HCT116 (cell line): ENCODE measurements around the gene LRP1B. TPM values are rescaled to one million over a fixed set of nuclear protein-coding genes. Genes with fewer than 3 reads are reported as not detected.

Source experiments
- ATAC-seq: fragments of 200-7000 bp; cut with Tn5 transposase; 2 replicates; pipeline ENCODE4 v1.9.1; 2020; ENCODE audit warnings: mild to moderate bottlenecking, moderate library complexity
- BruUV-seq: library from RNA; stranded (reverse); fragments of 400-500 nt; replicated peaks from 2 replicates; lab custom pipeline; 2021; lab: Mats Ljungman, UMichigan
- CTCF ChIA-PET: fragments of 300-600 bp; sonication (Branson Sonifier 250); formaldehyde crosslinking; loops from one replicate; lab custom pipeline; 2021; ENCODE audit warnings: antibody characterized with exemption; lab: Charles Lee
- POLR2A ChIA-PET: fragments of 300-600, 350-600 bp; sonication (Branson Sonifier 250); formaldehyde crosslinking; loops from one replicate; lab custom pipeline; 2021; ENCODE audit warnings: antibody characterized with exemption; lab: Charles Lee
- RAD21 ChIA-PET, 2 experiments: fragments of 300-600 bp; sonication (Branson Sonifier 250); formaldehyde crosslinking; loops; one replicate each; lab custom pipeline; 2023; ENCODE audit warnings: low total read pairs in 2 of 2; ENCODE audit not compliant: uncharacterized antibody in 2 of 2, unreplicated experiment in 2 of 2, low non-redundant PET in 1 of 2; lab: Charles Lee
- DNase-seq: peaks from one replicate; pipeline ENCODE4 v3.0.0-alpha.2; 2010; ENCODE audit warnings: low read depth, low spot score
- H2AFZ ChIP-seq: fragments of 200-600 bp; shearing (Covaris generic), sonication (generic); 2 replicates; pipeline ENCODE4 v1.6.1; 2017; ENCODE audit warnings: low read depth, mixed run types, mixed read lengths, antibody characterized with exemption, low read length; ENCODE audit not compliant: poor library complexity, severe bottlenecking
- H3K27ac ChIP-seq: 2 replicates; pipeline ENCODE4 v1.5.1; 2012; ENCODE audit warnings: low read depth, low read length
- H3K27me3 ChIP-seq: fragments of 200-600 bp; sonication (generic); 2 replicates; pipeline ENCODE4 v1.6.1; 2016; ENCODE audit warnings: mixed run types, low read length, mixed read lengths; ENCODE audit not compliant: insufficient read depth
- H3K36me3 ChIP-seq, 2 experiments: fragments of 200-500 bp in 1 of 2; fragments of 200-600 bp in 1 of 2; sonication (Bioruptor generic) in 1 of 2; sonication (generic) in 1 of 2; 2 replicates each; pipeline versions ENCODE4 v1.5.1 to v1.6.1; 2014 to 2016; ENCODE audit warnings: low read length in 2 of 2, inconsistent platforms in 1 of 2, mixed read lengths in 1 of 2, mixed run types in 1 of 2; ENCODE audit not compliant: insufficient read depth in 2 of 2, control insufficient read depth in 1 of 2
- H3K4me1 ChIP-seq, 2 experiments: fragments of 200-600 bp in 1 of 2; sonication (generic) in 1 of 2; 2 replicates each; pipeline versions ENCODE4 v1.5.1 to v1.6.1; 2012 to 2017; ENCODE audit warnings: low read length in 2 of 2, inconsistent platforms in 1 of 2, mild to moderate bottlenecking in 1 of 2, mixed read lengths in 1 of 2, mixed run types in 1 of 2, moderate library complexity in 1 of 2; ENCODE audit not compliant: insufficient read depth in 2 of 2, control insufficient read depth in 1 of 2
- H3K4me2 ChIP-seq: fragments of 200-600 bp; sonication (generic); 2 replicates; pipeline ENCODE4 v1.6.1; 2017; ENCODE audit warnings: mixed run types, low read length, mixed read lengths
- H3K4me3 ChIP-seq, 2 experiments: fragments of 200-600 bp in 1 of 2; sonication (generic) in 1 of 2; replicated peaks in 1 of 2; 2 replicates each; pipeline ENCODE4 v1.5.1; 2011 to 2016; ENCODE audit warnings: low read length in 2 of 2, control low read depth in 1 of 2, low read depth in 1 of 2, mild to moderate bottlenecking in 1 of 2, mixed read lengths in 1 of 2, mixed run types in 1 of 2
- H3K79me2 ChIP-seq: fragments of 200-600 bp; sonication (generic); 2 replicates; pipeline ENCODE4 v1.6.1; 2017; ENCODE audit warnings: mild to moderate bottlenecking, mixed run types, low read length, moderate library complexity, mixed read lengths; ENCODE audit not compliant: insufficient read depth
- H3K9ac ChIP-seq: fragments of 200-600 bp; sonication (generic); 2 replicates; pipeline ENCODE4 v1.6.1; 2016; ENCODE audit warnings: low read length, mixed read lengths
- H3K9me2 ChIP-seq: fragments of 200-600 bp; sonication (generic), shearing (Covaris generic); 2 replicates; pipeline ENCODE4 v1.6.1; 2017; ENCODE audit warnings: mixed run types, mild to moderate bottlenecking, moderate library complexity; ENCODE audit not compliant: insufficient read depth
- H3K9me3 ChIP-seq, 2 experiments: fragments of 200-500 bp in 1 of 2; fragments of 200-600 bp in 1 of 2; sonication (Bioruptor generic) in 1 of 2; sonication (generic) in 1 of 2; 2 replicates each; pipeline ENCODE4 v1.6.1; 2014 to 2017; ENCODE audit warnings: low read length in 2 of 2, mixed read lengths in 2 of 2, inconsistent platforms in 1 of 2, low read depth in 1 of 2, mild to moderate bottlenecking in 1 of 2, mixed run types in 1 of 2, moderate library complexity in 1 of 2; ENCODE audit not compliant: control insufficient read depth in 1 of 2, insufficient read depth in 1 of 2
- H4K20me1 ChIP-seq: fragments of 200-600 bp; sonication (generic), shearing (Covaris generic); 2 replicates; pipeline ENCODE4 v1.6.1; 2017; ENCODE audit warnings: mixed run types, mild to moderate bottlenecking, moderate library complexity; ENCODE audit not compliant: insufficient read depth
- CEBPB ChIP-seq: IDR thresholded peaks from 2 replicates; pipeline ENCODE4 v1.6.1; 2012; ENCODE audit warnings: low read depth
- ELF1 ChIP-seq: IDR thresholded peaks from 2 replicates; pipeline ENCODE4 v1.6.1; 2012; ENCODE audit warnings: low read depth, borderline replicate concordance
- EZH2 ChIP-seq: fragments of 200-600 bp; sonication (generic); IDR thresholded peaks from 2 replicates; pipeline ENCODE4 v1.6.1; 2017; ENCODE audit warnings: antibody characterized with exemption, mixed run types
- EZH2phosphoT487 ChIP-seq: fragments of 200-600 bp; IDR thresholded peaks from 2 replicates; pipeline ENCODE4 v1.6.1; 2018; ENCODE audit warnings: antibody characterized with exemption, borderline replicate concordance
- FOSL1 ChIP-seq: IDR thresholded peaks from 2 replicates; pipeline ENCODE4 v1.6.1; 2012; ENCODE audit warnings: low read depth
- POLR2A ChIP-seq: IDR thresholded peaks from 2 replicates; pipeline ENCODE4 v1.7.0; 2011; ENCODE audit warnings: borderline replicate concordance; ENCODE audit not compliant: insufficient read depth, insufficient read length; ENCODE audit errors: extremely low read depth
- SIN3A ChIP-seq: IDR thresholded peaks from 2 replicates; pipeline ENCODE4 v1.6.1; 2012; ENCODE audit warnings: low read depth
- SP1 ChIP-seq: IDR thresholded peaks from 2 replicates; pipeline ENCODE4 v1.6.1; 2012; ENCODE audit warnings: low read depth
- TCF7L2 ChIP-seq: IDR thresholded peaks from 2 replicates; pipeline ENCODE4 v1.7.0; 2011; ENCODE audit warnings: borderline replicate concordance, inconsistent platforms; ENCODE audit not compliant: insufficient read depth, insufficient read length; ENCODE audit errors: extremely low read depth
- YY1 ChIP-seq: IDR thresholded peaks from 2 replicates; pipeline ENCODE4 v1.6.1; 2011; ENCODE audit warnings: low read length, low read depth, moderate library complexity, mild to moderate bottlenecking; ENCODE audit not compliant: insufficient replicate concordance; ENCODE audit errors: extremely low read depth
- intact Hi-C: fragments of 100-400 bp; cut with micrococcal nuclease; formaldehyde crosslinking; loops from 2 replicates; pipeline ENCODE4 v1.10.0; 2022
- total RNA-seq: library from RNA; stranded (reverse); gene quantifications from one replicate; pipeline ENCODE4 v1.2.1, GENCODE V29; 2021; ENCODE audit not compliant: unreplicated experiment
- TF ChIP-seq, protein P1 (sequence below), 3 experiments: fragments of 200-600 bp in 1 of 3; sonication (generic) in 1 of 3; IDR thresholded peaks in 2 of 3; conservative IDR thresholded peaks in 1 of 3; 2 replicates each; pipeline ENCODE4 v1.5.1; 2012 to 2017; ENCODE audit warnings: low read depth in 2 of 3, low read length in 2 of 3, antibody characterized with exemption in 1 of 3, borderline replicate concordance in 1 of 3, control low read depth in 1 of 3, mild to moderate bottlenecking in 1 of 3, mixed read lengths in 1 of 3, mixed run types in 1 of 3, moderate library complexity in 1 of 3; ENCODE audit not compliant: insufficient read depth in 1 of 3
- TF ChIP-seq, protein P2 (sequence below): IDR thresholded peaks from 2 replicates; pipeline ENCODE4 v1.6.1; 2011; ENCODE audit warnings: mild to moderate bottlenecking, low read length, moderate library complexity; ENCODE audit not compliant: insufficient replicate concordance; ENCODE audit errors: extremely low read depth
- TF ChIP-seq, protein P3 (sequence below): IDR thresholded peaks from 2 replicates; pipeline ENCODE4 v1.6.1; 2012
- TF ChIP-seq, protein P4 (sequence below): IDR thresholded peaks from 2 replicates; pipeline ENCODE4 v1.6.1; 2012

The LRP1B gene
- total RNA-seq, 1 experiment from 2014 or later, result 0.34 TPM

DNA sequence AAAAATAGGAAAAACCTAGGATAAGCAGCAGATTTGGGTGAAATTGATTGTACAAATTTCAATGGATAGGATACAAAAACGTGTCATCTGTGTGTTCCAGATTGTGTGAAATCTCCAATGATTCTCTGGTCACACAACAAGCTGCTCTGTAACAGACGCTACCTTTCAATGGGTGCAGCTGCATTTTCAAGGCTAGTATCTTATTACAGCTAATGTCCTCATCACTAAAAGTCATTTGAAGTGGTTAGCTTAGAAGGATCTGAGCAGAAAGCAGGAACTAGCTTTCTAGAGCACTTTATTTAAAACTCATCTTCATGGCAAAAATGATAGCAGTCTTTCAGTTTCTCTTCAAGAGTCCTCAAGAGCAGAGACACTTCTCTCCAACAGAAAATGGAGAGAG is 364.6 kb downstream of the LRP1B start:
- ATAC-seq, result no peak
- TF ChIP-seq YY1 (no peak), SIN3A (no peak), EZH2phosphoT487 (no peak), ELF1 (no peak), SP1 (no peak), POLR2A (no peak), EZH2 (no peak), TCF7L2 (no peak)
- TF ChIP-seq, protein P1, sequence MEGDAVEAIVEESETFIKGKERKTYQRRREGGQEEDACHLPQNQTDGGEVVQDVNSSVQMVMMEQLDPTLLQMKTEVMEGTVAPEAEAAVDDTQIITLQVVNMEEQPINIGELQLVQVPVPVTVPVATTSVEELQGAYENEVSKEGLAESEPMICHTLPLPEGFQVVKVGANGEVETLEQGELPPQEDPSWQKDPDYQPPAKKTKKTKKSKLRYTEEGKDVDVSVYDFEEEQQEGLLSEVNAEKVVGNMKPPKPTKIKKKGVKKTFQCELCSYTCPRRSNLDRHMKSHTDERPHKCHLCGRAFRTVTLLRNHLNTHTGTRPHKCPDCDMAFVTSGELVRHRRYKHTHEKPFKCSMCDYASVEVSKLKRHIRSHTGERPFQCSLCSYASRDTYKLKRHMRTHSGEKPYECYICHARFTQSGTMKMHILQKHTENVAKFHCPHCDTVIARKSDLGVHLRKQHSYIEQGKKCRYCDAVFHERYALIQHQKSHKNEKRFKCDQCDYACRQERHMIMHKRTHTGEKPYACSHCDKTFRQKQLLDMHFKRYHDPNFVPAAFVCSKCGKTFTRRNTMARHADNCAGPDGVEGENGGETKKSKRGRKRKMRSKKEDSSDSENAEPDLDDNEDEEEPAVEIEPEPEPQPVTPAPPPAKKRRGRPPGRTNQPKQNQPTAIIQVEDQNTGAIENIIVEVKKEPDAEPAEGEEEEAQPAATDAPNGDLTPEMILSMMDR (IDR thresholded peaks at IDR 0.05 in 2 of 3, conservative IDR thresholded peaks at IDR 0.05 in 1 of 3; ENCODE audit: borderline replicate concordance in 1 of 3, insufficient read depth in 1 of 3, low read depth in 2 of 3, low read length in 2 of 3), result no peak
- TF ChIP-seq, all 23 proteins: peak for 0
- Histone ChIP-seq H3K4me2 (no peak overlapping the region), H3K9ac (no peak overlapping the region), H4K20me1 (no peaks in the 10 kb centered on the region), H3K4me3 (no peak overlapping the region), H3K4me1 (no peaks in the 10 kb centered on the region), H3K27ac (no peak overlapping the region), H3K27me3 (no peaks in the 10 kb centered on the region), H3K36me3 (no peaks in the 10 kb centered on the region), H3K9me3 (no peaks in the 10 kb centered on the region), H3K9me2 (no peaks in the 10 kb centered on the region), H2AFZ (no peak overlapping the region), H3K79me2 (no peaks in the 10 kb centered on the region)
- RAD21 ChIA-PET, result no interaction called here
- intact Hi-C loops, result no loop called here
- BruUV-seq, result no TSS peak
- DNase-seq, result no peak
- CTCF ChIA-PET, result no interaction called here
- POLR2A ChIA-PET, result no interaction called here

DNA sequence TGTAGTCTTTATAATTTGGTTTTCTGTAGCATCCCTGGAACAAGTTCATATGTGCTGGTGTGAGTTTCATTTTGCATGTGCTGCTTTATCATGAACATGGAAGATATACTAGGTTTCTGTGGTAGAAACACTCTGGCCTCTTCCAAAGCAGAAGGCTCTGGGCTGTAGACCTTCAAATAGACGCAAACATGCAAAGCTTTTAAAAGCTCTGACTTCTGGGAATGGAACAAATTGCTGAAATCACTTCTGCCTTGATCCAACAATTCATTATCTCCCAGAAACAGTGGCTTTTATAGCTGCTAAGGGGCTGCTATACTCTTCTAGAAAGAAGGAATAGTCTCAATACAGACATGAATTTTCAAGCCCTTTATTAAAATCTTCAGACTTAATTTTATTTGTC is 382.2 kb downstream of the LRP1B start:
- BruUV-seq, result no TSS peak
- no peak overlapping the region for H3K4me3 ChIP-seq
- H3K9me2 ChIP-seq, result no peaks in the 10 kb centered on the region
- DNase-seq (no peak), ATAC-seq (no peak)
- POLR2A ChIA-PET, result no interaction called here
- RAD21 ChIA-PET, result no interaction called here
- H3K79me2 ChIP-seq, result no peaks in the 10 kb centered on the region
- no peaks in the 10 kb centered on the region for H3K36me3 ChIP-seq
- H2AFZ ChIP-seq, result no peak overlapping the region
- H4K20me1 ChIP-seq, result no peaks in the 10 kb centered on the region
- H3K4me1 ChIP-seq, result no peaks in the 10 kb centered on the region
- CTCF ChIA-PET, result no interaction called here
- H3K4me2 ChIP-seq, result no peak overlapping the region
- H3K9ac ChIP-seq, result no peak overlapping the region
- H3K9me3 ChIP-seq, result no peaks in the 10 kb centered on the region
- no peak overlapping the region for H3K27ac ChIP-seq
- H3K27me3 ChIP-seq, result no peaks in the 10 kb centered on the region
- intact Hi-C loops, result no loop called here
- TF ChIP-seq YY1 (no peak), EZH2phosphoT487 (no peak), FOSL1 (no peak), CEBPB (no peak), EZH2 (no peak)
- TF ChIP-seq, protein P2, sequence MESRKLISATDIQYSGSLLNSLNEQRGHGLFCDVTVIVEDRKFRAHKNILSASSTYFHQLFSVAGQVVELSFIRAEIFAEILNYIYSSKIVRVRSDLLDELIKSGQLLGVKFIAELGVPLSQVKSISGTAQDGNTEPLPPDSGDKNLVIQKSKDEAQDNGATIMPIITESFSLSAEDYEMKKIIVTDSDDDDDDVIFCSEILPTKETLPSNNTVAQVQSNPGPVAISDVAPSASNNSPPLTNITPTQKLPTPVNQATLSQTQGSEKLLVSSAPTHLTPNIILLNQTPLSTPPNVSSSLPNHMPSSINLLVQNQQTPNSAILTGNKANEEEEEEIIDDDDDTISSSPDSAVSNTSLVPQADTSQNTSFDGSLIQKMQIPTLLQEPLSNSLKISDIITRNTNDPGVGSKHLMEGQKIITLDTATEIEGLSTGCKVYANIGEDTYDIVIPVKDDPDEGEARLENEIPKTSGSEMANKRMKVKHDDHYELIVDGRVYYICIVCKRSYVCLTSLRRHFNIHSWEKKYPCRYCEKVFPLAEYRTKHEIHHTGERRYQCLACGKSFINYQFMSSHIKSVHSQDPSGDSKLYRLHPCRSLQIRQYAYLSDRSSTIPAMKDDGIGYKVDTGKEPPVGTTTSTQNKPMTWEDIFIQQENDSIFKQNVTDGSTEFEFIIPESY, result no peak
- TF ChIP-seq, protein P3, sequence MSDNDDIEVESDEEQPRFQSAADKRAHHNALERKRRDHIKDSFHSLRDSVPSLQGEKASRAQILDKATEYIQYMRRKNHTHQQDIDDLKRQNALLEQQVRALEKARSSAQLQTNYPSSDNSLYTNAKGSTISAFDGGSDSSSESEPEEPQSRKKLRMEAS, result no peak
- TF ChIP-seq, protein P1 (IDR thresholded peaks at IDR 0.05 in 2 of 3, conservative IDR thresholded peaks at IDR 0.05 in 1 of 3; ENCODE audit: borderline replicate concordance in 1 of 3, insufficient read depth in 1 of 3, low read depth in 2 of 3, low read length in 2 of 3), result no peak
- TF ChIP-seq, protein P4, sequence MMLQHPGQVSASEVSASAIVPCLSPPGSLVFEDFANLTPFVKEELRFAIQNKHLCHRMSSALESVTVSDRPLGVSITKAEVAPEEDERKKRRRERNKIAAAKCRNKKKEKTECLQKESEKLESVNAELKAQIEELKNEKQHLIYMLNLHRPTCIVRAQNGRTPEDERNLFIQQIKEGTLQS, result no peak
